Liver (tissue), 9 donors: Measurements from ENCODE around the gene BEX4. TPM values are rescaled to one million over a fixed set of nuclear protein-coding genes. Genes with fewer than 3 reads are reported as not detected.

Experiments
- DNase-seq: peaks from one replicate; pipeline ENCODE4 v3.0.0-alpha.2; 2017; ENCODE audit warnings: low spot score
- H3K27ac ChIP-seq, 2 donors: one replicate each; pipeline ENCODE4 v1.7.0; 2013; ENCODE audit warnings: inconsistent platforms in 2 of 2, low read length in 2 of 2, control low read depth in 1 of 2, low read depth in 1 of 2, mild to moderate bottlenecking in 1 of 2
- H3K27me3 ChIP-seq, 4 donors: one replicate each; pipeline versions ENCODE4 v1.6.1 to v1.7.0; 2013; ENCODE audit warnings: low read length in 3 of 4, inconsistent platforms in 1 of 4, mild to moderate bottlenecking in 1 of 4, moderate library complexity in 1 of 4; ENCODE audit not compliant: control insufficient read depth in 4 of 4, insufficient read depth in 4 of 4
- H3K36me3 ChIP-seq, 4 donors: one replicate each; pipeline versions ENCODE4 v1.6.1 to v1.7.0; 2013; ENCODE audit warnings: low read length in 3 of 4, mild to moderate bottlenecking in 3 of 4, low read depth in 1 of 4, moderate library complexity in 1 of 4; ENCODE audit not compliant: control insufficient read depth in 4 of 4, insufficient read depth in 3 of 4
- H3K4me1 ChIP-seq, 4 donors: one replicate each; pipeline versions ENCODE4 v1.6.1 to v1.7.0; 2013; ENCODE audit warnings: low read length in 3 of 4, mild to moderate bottlenecking in 3 of 4, moderate library complexity in 1 of 4; ENCODE audit not compliant: control insufficient read depth in 4 of 4, insufficient read depth in 4 of 4
- H3K4me3 ChIP-seq, 3 donors: one replicate each; pipeline versions ENCODE4 v1.6.1 to v1.7.0; 2013; ENCODE audit warnings: low read length in 3 of 3, control low read depth in 1 of 3, low read depth in 1 of 3, mild to moderate bottlenecking in 1 of 3
- H3K9ac ChIP-seq, 2 donors: one replicate each; pipeline ENCODE4 v1.7.0; 2013; ENCODE audit warnings: low read length in 2 of 2, mild to moderate bottlenecking in 2 of 2, moderate library complexity in 2 of 2, control low read depth in 1 of 2, low read depth in 1 of 2
- H3K9me3 ChIP-seq, 4 donors: one replicate each; pipeline versions ENCODE4 v1.6.1 to v1.7.0; 2013; ENCODE audit warnings: low read length in 3 of 4; ENCODE audit not compliant: control insufficient read depth in 4 of 4
- CTCF ChIP-seq: fragments of 150-350 bp; IDR thresholded peaks from 2 replicates; pipeline ENCODE4 v1.5.1; 2017; ENCODE audit warnings: improper control_type of control experiment, low read depth, low read length; ENCODE audit not compliant: missing input control
- EGR1 ChIP-seq, 2 donors: IDR thresholded peaks; 2 replicates each; pipeline ENCODE4 v1.6.1; 2016 to 2018; ENCODE audit warnings: antibody characterized with exemption in 2 of 2, low read depth in 2 of 2
- FOXA2 ChIP-seq: IDR thresholded peaks from 2 replicates; pipeline ENCODE4 v1.6.1; 2016; ENCODE audit warnings: antibody characterized with exemption
- GABPA ChIP-seq, 2 donors: IDR thresholded peaks in 1 of 2; conservative IDR thresholded peaks in 1 of 2; 2 replicates each; pipeline ENCODE4 v1.6.1; 2016; ENCODE audit warnings: antibody characterized with exemption in 2 of 2, mild to moderate bottlenecking in 1 of 2, moderate library complexity in 1 of 2
- HNF4A ChIP-seq, 2 donors: conservative IDR thresholded peaks; 2 replicates each; pipeline ENCODE4 v1.6.1; 2016; ENCODE audit warnings: antibody characterized with exemption in 2 of 2, mild to moderate bottlenecking in 2 of 2
- HNF4G ChIP-seq: IDR thresholded peaks from 2 replicates; pipeline ENCODE4 v1.6.1; 2016; ENCODE audit warnings: antibody characterized with exemption
- JUND ChIP-seq, 2 donors: IDR thresholded peaks; 2 replicates each; pipeline ENCODE4 v1.6.1; 2016; ENCODE audit warnings: antibody characterized with exemption in 2 of 2
- NR2F2 ChIP-seq: IDR thresholded peaks from 2 replicates; pipeline ENCODE4 v1.6.1; 2016; ENCODE audit warnings: antibody characterized with exemption
- RAD21 ChIP-seq, 2 donors: IDR thresholded peaks; 2 replicates each; pipeline ENCODE4 v1.6.1; 2016; ENCODE audit warnings: antibody characterized with exemption in 2 of 2, mild to moderate bottlenecking in 2 of 2
- REST ChIP-seq: IDR thresholded peaks from 2 replicates; pipeline ENCODE4 v1.6.1; 2016; ENCODE audit warnings: antibody characterized with exemption, mild to moderate bottlenecking
- RXRA ChIP-seq, 2 donors: IDR thresholded peaks; 2 replicates each; pipeline ENCODE4 v1.6.1; 2017 to 2018; ENCODE audit warnings: antibody characterized with exemption in 2 of 2, mild to moderate bottlenecking in 1 of 2
- SP1 ChIP-seq: IDR thresholded peaks from 2 replicates; pipeline ENCODE4 v1.6.1; 2018; ENCODE audit warnings: antibody characterized with exemption, mild to moderate bottlenecking
- TAF1 ChIP-seq: conservative IDR thresholded peaks from 2 replicates; pipeline ENCODE4 v1.6.1; 2016; ENCODE audit warnings: antibody characterized with exemption, mild to moderate bottlenecking
- YY1 ChIP-seq: IDR thresholded peaks from 2 replicates; pipeline ENCODE4 v1.6.1; 2016; ENCODE audit warnings: antibody characterized with exemption, mild to moderate bottlenecking
- ZBTB33 ChIP-seq: IDR thresholded peaks from 2 replicates; pipeline ENCODE4 v1.6.1; 2016; ENCODE audit warnings: antibody characterized with exemption
- WGBS: extraction: QIAGEN DNeasy Blood & Tissue Kit; methylation state at CpG from one replicate; pipeline ENCODE4 v1.1.7; 2013; 5-methylcytosine and 5-hydroxymethylcytosine counted together
- polyA plus RNA-seq, 2 donors: library from polyadenylated mRNA; stranded (reverse) in 1 of 2; unstranded in 1 of 2; fragments of 200-250 nt in 1 of 2; fragments of >200 nt in 1 of 2; fragmentation: Nextera tagmentation in 1 of 2; extraction: Ambion mirVana in 1 of 2; gene quantifications; one replicate each; pipeline versions ENCODE4 v1.2.1 to v1.2.3, GENCODE V29; 2013 to 2015
- total RNA-seq, 2 donors: library from RNA; depleted of rRNA; stranded (reverse); fragments of >200 nt; gene quantifications; one replicate each; pipeline ENCODE4 v1.2.3, GENCODE V29; 2014
- TF ChIP-seq, protein P1 (sequence below): IDR thresholded peaks from 2 replicates; pipeline ENCODE4 v1.6.1; 2016; ENCODE audit warnings: antibody characterized with exemption
- TF ChIP-seq, protein P2 (sequence below): IDR thresholded peaks from 2 replicates; pipeline ENCODE4 v1.6.1; 2016; ENCODE audit warnings: antibody characterized with exemption
- donor health status: healthy.
- donor health status: healthy.
- donor health status: healthy.
- donor health status: healthy.
- donor health status: healthy.

The BEX4 gene
- total and polyA plus RNA-seq, 4 donors = 2.0 to 26.5 (median 7.5) TPM

DNA sequence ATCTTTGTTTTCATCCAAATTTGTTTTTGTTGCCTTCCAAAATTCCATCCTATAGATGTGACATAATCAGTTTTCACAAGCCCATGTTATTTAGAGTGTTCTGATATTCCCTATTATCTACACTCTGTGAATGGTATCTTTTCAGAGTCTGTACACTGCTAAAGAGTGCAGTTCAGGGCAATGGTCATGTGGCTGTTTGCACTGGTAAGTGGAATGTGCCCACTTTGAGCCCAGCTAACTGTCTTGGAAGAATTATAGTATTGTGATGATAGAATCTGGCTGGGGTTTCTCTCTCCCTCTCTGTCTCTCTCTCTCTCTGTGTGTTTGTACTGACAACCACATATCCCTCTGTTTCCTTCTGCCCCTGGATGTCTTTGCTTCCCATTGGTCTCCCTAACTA is 37.4 kb upstream of the BEX4 start:
- H3K4me1 ChIP-seq = peaks cover 0 to 4% (median 1%) of the 10 kb centered on the region in 4 donors
- no peaks in the 10 kb centered on the region for H3K27me3 ChIP-seq
- H3K27ac ChIP-seq = no peak overlapping the region
- no peak overlapping the region for H3K9ac ChIP-seq
- no peaks in the 10 kb centered on the region for H3K36me3 ChIP-seq
- no peak for DNase-seq
- H3K4me3 ChIP-seq = no peak overlapping the region
- no peaks in the 10 kb centered on the region for H3K9me3 ChIP-seq
- TF ChIP-seq HNF4A (conservative IDR thresholded peaks at IDR 0.05) (no peak), SP1 (no peak), JUND (IDR thresholded peaks at IDR 0.05) (no peak), NR2F2 (no peak), FOXA2 (no peak), TAF1 (no peak), RAD21 (IDR thresholded peaks at IDR 0.05) (no peak), RXRA (IDR thresholded peaks at IDR 0.05) (no peak), EGR1 (IDR thresholded peaks at IDR 0.05; ENCODE audit: low read depth in 2 of 2) (no peak), CTCF (no peak), HNF4G (no peak), REST (no peak), GABPA (IDR thresholded peaks at IDR 0.05 in 1 of 2, conservative IDR thresholded peaks at IDR 0.05 in 1 of 2) (no peak), ZBTB33 (no peak)
- TF ChIP-seq, protein P1, sequence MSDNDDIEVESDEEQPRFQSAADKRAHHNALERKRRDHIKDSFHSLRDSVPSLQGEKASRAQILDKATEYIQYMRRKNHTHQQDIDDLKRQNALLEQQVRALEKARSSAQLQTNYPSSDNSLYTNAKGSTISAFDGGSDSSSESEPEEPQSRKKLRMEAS = no peak
- TF ChIP-seq, protein P2, sequence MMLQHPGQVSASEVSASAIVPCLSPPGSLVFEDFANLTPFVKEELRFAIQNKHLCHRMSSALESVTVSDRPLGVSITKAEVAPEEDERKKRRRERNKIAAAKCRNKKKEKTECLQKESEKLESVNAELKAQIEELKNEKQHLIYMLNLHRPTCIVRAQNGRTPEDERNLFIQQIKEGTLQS = no peak

DNA sequence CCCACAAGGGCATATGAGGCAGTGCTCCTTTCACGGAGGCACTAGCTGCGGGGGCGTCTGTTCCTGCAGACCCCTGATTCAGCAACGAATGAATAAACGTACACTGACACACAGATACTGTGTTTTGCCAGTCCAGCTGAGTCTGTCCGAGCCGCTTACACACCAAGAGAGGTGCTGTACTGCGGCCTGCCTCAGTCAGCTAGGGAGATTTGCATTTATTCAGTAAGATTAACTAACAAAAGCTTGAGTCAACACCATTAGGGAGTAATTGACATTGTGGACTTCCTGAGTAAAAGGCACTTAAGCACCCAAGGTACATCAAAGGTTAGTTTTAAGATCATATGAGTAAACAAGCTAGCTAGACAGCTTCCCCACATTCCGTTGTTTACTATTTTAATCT is 31.0 kb upstream of the BEX4 start:
- no peak overlapping the region for H3K9ac ChIP-seq
- no peaks in the 10 kb centered on the region for H3K9me3 ChIP-seq
- DNase-seq = no peak
- H3K4me1 ChIP-seq = no peaks in the 10 kb centered on the region
- WGBS = 54% methylated on average over 9 of the region's 9 CpGs
- H3K4me3 ChIP-seq = no peak overlapping the region
- TF ChIP-seq ZBTB33 (no peak), YY1 (no peak), EGR1 (IDR thresholded peaks at IDR 0.05; ENCODE audit: low read depth in 2 of 2) (no peak), CTCF (no peak), FOXA2 (no peak)
- H3K36me3 ChIP-seq = no peaks in the 10 kb centered on the region
- no peak overlapping the region for H3K27ac ChIP-seq
- no peaks in the 10 kb centered on the region for H3K27me3 ChIP-seq
